ENCODE results near the gene MAPK8IP2.

Gene MAPK8IP2

DNA sequence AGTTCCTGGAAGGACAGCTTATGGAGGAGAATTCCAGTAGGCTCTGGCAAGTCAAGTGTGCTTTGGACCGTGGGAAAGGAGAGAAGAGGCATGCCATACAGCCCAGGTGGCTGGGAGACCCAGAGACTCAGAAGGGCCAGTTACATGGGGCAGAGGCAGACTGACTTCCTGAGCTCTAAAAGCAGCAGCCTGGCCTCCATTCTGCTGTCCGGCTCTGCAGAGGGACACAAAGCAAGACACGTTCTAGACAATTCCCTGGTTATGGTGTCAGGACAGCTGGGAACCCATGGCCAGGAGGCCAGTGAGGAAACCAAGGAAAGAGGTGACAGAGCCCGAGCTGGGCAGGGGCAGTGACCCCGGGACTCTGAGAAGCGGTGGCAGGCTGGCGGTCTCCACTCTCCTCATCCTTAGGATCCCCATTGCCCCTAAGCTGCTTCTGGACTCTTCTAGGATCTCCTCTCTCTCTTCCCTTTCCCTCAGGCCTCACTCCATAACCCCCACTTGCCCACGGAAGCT, 25.1 kb upstream of the MAPK8IP2 start:
- DNase-seq (ENCODE audit: low read depth in 1 of 2, low spot score in 1 of 2): no peak

DNA sequence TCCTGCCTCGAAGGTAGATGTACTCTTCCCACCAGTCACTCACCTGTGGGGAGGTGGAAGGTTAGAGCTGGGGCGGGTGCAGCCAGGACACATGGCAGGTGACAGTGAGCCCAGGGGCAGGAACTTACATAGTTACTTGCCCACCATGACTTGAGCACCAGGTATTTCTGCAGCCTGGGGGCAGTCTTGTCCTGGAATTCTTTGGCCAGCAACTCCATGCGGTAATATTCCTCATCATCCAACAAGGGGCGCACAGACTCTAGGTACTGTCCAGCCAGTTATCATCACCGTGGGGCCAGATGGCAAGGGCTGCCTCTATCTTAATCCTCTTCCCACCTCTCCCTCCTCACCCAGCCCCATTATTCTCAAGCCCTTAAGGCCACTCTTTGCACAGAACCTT, 24.5 kb upstream of the MAPK8IP2 start:
- no peak for DNase-seq (ENCODE audit: low read depth in 1 of 2, low spot score in 1 of 2)

DNA sequence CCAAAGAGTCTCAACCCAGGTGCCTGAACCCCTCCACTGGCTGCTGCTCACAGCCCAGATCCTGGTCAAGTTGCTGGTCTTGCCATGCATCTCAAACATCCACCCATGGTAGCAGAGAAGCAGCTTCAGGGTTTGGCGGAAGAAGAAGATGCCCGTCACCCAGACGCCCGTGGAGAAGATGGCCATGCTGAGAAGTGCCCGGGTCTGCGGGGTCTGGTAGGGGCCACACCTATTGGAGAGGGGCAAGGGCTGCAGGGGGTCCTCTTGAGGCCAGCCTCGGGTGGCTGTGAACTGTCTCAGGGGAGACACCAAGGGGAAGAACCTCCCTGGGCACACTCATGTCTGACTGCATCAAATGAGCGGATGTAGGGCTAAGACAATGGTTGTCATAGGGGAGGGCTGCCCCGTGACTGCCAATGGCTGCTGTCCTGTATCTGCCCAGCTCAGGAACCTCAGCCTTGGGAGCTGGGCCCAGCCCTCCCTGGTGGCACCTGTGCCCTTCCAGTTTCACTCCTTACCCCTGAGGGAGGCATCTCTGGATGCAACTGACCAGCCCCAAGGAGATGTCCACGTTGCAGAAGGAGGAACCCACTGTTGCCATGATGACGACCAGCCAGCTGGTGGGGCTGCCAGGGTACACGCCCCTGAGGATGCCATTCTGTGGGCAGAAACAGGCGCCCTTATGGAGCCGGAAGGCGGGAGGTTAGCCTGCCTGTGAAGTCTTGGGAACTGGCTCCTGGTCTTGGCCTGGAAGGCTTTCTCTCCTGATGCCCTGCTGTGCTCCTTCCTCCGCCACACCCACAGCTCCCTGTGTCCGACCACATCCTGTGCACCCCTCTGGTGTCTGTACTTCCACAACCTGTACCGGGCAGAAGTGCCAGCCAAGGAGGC, 23.5 kb upstream of the MAPK8IP2 start:
- DNase-seq (ENCODE audit: low read depth in 1 of 2, low spot score in 1 of 2): no peak

DNA sequence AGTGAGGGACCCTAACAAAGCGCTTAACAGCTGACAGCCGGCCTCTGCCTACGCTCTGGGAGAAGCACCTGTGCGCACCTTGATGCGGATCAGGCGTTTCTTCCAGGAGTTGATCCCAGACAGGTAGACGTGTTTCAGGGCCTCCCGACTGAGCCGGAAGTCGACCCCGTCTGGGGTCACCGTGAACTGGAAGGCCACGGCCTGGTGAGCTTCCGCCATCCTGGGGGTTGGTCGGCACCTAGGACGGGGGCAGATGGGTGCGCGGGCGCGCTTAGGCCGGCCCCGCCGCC, 23.0 kb upstream of the MAPK8IP2 start:
- no peak for DNase-seq (ENCODE audit: low read depth in 1 of 2, low spot score in 1 of 2)

DNA sequence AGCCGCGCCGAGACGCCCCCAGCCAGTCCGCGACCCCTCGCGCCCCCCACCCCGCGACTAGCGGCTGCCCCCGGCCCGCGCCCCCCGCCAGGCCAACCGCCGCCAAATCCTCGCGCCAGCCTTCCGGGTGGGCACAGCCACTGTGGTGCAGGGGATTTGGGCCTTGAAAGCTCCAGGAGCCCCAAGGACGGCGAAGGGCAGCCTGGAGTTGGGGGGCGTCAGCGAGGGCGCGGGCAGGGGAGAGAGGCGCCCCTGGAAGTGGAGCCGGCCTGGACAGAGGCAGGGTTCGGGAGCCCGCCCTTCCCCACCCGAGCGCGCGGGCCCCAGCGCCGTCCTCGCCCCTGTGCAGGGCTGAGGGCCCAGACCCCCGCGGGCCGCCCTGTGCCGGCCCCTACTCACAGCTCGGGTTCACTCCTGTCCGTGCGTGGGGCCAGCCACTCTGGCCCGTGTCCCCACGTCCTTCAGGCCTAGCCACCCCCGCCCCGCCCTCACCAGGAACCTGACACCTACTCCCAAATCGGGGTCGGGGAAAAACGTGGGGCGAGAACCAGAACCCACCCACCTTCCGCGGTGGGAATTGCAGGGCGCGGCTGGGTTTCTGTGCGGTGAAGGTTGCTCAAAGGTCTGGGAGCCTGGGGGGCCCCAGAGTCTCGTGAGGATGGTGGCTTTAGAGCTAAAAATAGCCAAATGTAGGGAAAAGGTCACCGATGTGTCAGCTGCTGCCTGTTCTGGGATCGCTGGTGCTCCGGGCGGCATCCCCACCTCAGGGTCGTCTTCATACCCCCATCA, 22.4 kb upstream of the MAPK8IP2 start, which contains the start of gene CPT1B:
CPT1B (minus strand) TSS at position 441 of the 789 bp plus-strand sequence. CDS start 512 bp downstream, outside the sequence.
- no peak for DNase-seq (ENCODE audit: low read depth in 1 of 2, low spot score in 1 of 2)

DNA sequence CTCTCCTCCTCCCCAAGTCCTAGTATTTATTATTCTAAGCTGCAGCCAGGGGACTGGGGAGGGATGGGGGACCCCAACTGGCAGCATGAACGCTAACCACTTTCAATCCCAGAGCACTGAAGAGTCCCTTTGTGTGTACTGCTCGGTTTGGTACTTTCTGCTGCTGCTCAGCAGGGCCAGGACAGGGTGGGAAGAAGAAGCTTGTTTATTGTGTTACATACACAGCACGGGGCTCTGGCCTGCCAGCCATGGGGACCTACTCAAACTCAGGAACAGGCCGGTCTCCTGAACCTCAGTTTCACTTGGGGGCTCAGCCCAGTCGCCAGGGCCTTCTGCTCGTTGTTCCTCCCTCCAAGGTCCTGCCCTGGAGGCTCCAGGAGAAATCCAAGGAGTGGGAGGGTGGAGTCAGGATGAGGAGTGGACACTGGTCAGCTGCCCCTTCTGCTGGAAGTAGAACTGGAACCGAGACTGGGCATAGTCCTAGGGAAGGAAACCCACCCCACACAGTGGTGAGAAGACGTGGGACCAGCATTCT, 21.8 kb upstream of the MAPK8IP2 start:
- DNase-seq (ENCODE audit: low read depth in 1 of 2, low spot score in 1 of 2): no peak

DNA sequence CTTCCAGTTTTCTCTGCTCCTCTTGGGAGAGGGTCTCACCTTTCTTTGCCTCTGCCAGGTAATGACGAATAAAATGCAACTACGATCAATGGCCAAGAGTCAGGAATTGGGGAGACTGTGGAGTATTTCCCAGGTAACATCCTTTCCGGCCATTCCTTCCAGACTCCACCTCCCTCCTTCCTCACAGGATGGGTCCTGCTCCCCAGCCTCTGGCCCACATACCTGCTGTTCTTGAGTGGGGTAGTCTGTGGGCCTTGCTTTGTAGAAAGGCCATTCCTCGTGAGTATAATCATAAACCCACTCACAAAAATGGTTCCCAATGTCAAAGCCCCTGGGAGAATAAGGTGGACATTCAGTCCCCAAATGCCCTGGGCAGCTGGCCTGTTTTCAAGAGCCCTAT, 20.8 kb upstream of the MAPK8IP2 start:
- DNase-seq (ENCODE audit: low read depth in 1 of 2, low spot score in 1 of 2): no peak

DNA sequence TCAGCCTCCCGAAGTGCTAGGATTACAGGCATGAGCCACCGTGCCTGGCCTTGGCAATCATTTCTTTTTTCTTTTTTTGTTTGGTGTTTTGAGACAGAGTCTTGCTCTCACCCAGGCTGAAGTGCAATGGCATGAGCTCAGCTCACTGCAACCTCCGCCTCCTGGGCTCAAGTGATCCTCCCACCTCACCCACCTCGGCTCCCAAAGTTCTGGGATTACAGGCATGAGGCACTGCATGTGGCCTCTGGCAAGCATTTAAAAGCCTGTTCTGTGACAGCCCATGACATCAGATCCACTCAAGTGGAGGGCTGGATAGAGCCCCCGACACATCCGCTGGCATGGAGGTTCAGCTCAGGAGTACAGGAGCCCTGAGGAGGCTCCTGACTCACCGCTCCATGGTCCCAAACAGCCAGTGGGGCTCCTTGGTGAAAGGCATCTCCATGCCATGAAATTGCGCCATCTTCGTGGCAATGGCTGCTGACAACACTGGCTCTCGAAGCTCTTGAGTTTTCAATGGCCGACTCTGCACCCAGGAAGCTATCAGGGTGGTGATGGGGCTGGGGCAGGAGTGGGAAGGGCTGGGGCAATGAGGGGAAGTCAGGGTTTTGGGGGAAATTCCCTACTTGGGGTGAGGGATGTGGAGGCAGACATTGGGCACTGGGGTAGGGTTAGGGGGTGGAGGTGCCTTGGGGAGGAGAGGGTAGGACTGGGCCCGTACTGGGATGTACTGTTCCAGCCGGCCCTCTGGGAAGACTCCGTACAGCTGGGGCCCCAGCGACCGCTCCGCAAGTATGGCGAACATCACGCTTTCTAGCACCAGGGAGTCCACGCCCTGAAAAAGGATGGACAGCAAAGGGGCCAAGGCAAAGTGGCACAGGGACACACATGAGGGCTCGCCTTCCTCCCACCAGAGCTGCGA, 19.3 kb upstream of the MAPK8IP2 start:
- DNase-seq (ENCODE audit: low read depth in 1 of 2, low spot score in 1 of 2): no peak

DNA sequence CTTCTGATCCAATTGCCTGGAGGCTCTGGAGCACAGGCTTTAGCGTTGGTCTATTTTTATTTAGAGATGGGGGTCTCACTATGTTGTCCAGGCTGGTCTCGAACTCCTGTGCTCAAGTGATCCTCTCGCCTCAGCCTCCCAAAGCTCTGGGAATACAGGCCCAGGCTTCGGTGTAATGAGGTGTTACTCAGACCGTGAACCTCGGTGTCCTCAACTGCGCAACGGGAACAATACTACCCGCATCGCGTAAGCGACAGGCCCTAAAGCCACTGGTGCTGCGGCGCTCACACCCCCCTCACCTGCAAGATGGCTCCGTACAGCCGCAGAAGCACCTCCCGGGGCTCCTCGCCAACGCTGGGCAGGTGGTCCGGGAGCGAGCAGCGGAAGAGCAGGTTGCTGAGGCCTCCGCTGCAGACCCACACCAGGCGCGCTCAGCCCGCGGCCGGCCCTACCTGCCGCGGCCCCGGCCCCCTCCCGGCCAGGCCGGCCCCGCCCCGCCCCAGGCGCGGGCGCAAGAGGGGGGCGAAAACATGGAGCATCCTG, 18.6 kb upstream of the MAPK8IP2 start:
- peak in 1 of 2 donors; percentile 20 for DNase-seq (ENCODE audit: low read depth in 1 of 2, low spot score in 1 of 2)

DNA sequence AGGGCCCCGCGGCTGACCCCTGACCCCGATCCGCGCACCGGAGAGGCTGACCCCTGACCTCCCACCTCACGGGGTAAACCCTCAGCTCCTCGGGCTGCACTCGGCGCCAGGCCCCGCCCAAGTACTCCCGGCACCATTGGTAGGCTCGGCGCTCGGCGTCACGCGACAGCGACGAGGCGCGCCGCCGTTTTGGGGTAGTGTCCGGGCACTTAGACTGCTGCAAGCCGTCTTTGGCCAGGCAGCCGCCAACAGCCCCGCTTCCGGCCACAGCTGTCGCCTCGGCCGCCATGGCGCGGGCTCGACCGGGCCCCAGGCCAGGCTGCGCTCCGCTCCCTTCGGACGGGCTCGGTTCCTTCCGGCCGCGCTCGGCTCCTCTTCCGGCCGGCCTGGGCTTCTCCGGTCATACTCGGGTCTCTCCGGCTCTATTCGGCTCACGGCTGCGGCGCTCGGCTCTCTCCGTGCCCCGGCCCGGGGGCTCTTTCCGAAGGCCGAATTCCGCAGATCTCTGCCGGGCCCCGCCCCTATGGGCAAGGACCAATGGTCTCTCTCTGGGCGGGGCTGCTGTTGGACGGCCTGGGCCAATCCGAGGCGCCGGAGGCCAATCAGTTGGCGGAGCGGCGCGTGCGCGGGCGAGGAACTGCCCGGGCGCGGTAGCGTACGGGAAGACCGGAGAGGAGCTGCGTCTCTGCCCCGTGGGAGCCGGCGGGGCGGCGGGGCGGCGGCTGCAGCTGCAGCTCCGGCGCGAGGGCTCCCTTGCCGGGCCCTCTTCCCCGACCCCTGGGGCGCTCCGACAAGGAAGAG, 17.9 kb upstream of the MAPK8IP2 start, which contains the start of gene CHKB:
CHKB (minus strand) TSS at position 357 of the 801 bp plus-strand sequence; CDS start at position 289, 68 bp downstream.
- peak; percentile 94 to 97 for DNase-seq (ENCODE audit: low read depth in 1 of 2, low spot score in 1 of 2)

DNA sequence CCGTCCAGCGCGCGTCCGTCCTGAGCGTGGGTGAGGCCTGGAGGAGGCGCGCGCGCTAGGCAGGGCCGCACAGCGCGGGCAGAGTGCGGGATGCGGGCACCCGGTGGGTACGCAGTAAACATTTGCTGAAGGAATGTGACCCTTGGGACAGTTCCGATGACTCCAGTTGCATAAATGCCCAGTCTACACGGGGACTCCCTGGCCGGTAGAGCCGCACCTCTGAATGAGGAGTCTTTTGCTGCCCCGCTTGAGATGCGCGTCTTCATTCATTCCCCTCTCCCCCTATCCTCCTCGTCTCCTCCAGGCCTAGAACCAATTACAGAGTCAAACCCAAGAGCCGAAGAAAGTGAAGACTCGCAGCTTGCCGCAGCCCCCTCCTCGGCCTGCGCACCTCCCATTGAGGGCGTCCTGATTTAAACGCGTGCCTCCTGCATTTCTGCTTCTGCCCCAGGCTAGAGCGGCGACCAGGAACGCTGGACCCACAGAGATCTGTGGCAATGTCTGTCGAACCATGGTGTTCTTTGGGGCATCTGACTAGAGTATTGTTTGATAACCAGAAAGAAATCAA, 17.2 kb upstream of the MAPK8IP2 start:
- DNase-seq (ENCODE audit: low read depth in 1 of 2, low spot score in 1 of 2): no peak

DNA sequence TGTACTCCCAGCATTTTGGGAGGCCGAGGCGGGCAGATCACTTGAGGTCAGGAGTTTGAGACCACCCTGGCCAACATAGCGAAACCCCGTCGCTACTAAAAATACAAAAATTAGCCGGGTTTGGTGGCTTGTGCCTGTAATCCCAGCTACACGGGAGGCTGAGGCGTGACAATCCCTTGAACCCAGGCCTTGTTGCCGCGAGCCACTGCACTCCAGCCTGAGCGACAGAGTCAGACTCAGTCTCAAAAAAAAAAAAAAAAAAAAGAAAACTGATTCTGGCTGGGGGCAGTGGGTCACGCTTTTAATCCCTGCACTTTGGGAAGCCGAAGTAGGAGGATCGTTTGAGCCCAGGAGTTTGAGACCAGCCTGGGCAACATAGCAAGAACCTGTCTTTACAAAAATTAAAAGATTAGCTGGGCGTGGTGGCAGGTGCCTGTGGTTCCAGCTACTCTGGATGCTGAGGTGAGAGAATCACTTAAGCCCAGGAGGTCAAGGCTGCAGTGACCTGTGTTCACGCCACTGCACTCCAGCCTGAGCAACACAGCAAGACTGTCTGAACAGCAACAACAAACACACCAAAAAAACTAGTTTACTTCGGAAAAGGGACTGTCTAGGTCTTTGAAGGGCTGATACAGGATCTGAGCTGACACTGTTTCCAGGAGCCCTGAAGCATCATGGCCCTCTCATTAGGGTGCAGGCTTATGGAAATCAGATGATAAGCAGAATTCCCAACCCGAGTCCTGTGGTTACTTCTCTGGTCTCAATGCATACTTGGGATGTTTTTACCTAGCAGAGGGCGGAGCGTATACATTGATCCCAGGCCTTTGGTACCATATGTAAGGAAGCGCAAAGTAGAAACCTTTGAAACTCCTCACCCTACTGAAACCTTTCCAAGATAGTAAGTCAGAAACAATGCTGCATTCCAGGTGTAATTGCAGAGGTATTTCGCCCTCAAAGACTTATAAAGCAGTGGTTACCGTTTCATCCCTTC, 16.2 kb upstream of the MAPK8IP2 start:
- no peak for DNase-seq (ENCODE audit: low read depth in 1 of 2, low spot score in 1 of 2)

DNA sequence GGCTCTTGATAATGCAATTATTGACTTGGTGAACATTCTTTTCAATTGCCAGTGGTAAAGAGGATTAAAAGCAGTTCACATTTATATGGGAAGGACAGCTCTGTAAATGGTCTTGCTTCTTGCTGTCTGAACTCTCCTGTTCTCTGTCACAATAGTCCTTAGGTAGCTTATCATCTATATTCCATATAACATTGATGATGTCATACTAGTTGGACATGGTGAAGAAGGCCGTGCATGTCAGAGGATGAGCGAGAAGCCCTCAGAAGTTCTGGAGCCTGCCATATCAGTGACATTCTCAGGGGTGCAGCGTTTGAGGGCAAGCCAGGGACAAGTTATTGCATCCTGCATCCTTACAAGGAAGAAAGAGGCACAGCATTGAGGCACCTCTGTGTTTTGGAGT, 15.4 kb upstream of the MAPK8IP2 start:
- no peak for DNase-seq (ENCODE audit: low read depth in 1 of 2, low spot score in 1 of 2)

DNA sequence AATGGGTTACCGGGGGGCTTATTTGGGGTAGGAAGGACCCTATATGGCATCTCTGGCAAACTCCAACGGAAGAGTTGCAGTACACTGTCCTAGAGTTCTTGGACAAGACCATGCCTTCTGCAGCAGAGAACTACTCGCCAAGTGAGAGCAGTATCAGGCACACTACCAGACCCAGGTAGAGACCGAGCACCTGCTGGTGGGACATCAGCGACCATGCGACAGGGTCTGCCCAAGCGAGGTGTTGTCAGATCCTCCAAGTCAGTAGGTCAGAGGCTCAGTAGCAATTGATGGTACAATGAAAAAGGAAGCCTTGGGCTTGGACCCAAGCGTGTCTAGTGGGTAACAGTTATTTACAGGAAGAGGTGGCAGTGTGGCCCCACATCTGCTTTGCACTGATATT, 14.8 kb upstream of the MAPK8IP2 start:
- no peak for DNase-seq (ENCODE audit: low read depth in 1 of 2, low spot score in 1 of 2)

DNA sequence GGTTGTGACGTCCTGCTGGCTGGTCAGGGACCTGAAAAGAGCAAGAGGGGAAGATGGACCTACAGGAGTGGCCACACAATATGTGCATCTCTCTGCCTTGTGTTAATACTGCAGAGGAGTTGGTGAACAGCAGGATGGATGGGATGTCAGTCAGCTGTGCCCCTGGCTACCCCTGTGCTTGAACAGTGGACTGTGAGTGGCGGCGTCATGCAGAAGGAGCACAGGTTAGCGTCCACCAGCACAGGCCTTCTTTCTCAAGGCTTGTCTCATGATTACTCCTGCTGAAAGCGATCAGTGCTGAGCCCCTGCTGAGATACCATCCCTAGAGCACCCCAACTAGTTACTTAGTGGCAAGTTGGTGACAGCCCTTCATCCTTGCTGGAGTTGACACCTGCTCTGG, 14.2 kb upstream of the MAPK8IP2 start:
- DNase-seq (ENCODE audit: low read depth in 1 of 2, low spot score in 1 of 2): no peak

DNA sequence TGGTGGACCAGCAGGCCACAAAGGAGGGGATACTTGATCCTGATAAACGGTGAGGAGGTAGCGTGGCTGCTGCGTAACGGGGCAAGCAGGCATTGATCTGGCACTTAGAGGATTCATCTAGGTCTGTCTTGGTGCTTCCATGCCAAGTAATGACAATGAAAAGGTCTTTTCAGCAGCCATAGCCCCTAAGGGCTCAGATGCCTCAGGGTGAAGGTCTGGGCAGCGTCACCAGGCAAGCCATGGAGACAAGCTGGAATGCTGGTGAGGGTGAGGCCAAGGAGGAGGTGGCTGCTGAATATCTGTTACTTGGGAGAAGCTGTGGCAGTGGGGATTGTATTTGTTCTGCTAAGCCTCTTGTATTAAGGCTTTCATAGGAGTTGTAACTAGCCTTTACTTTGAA, 13.2 kb upstream of the MAPK8IP2 start:
- no peak for DNase-seq (ENCODE audit: low read depth in 1 of 2, low spot score in 1 of 2)

DNA sequence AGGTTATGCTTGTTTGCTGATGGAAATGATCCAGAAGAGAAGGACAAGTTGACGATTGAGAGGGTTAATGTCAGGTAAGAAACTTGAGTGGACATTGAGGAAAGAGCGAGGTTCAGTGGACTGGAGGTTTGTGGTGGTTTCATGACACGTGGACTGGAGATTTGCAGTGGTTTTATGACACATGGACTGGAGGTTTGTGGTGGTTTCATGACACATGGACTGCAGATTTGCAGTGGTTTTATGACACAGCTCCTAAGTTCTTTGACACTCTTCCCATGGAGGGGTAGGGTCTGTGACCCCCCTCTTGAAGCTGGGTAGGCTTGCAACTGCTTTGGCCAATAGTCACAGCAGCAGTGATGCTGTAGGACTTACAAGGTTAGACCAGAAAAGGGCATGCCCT, 5.4 kb upstream of the MAPK8IP2 start:
- no peak for DNase-seq (ENCODE audit: low read depth in 1 of 2, low spot score in 1 of 2)

DNA sequence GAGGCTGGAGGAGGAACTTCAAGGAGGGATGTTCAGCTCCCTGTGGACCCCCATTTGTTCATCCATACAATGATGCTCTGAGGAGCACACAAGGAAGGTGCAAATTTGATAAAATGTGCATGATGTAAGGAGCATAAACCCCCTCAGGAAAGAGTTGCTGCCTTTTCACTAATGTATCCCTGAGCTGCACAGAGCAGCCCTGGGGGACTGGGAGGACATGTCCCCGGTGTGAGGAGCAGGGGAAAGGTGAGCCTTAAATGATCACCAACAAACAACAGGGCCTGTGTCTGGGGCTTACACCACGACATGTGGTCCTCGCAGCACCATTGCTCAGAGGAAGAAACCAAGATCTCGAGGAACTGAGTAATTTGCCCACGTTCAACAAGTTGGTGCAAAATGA, 3.5 kb upstream of the MAPK8IP2 start:
- no peak for DNase-seq (ENCODE audit: low read depth in 1 of 2, low spot score in 1 of 2)
